ENCODE data around the gene KTN1. TPM values are rescaled to one million over a fixed set of nuclear protein-coding genes. Genes with fewer than 3 reads are reported as not detected.

The KTN1 gene
- total RNA-seq, 1 donor from 2014 or later, result 128 TPM

- H3K27me3 ChIP-seq (ENCODE audit: control insufficient read depth, insufficient read depth, low read length), result no peaks in the 10 kb centered on the region
- FAIRE-seq (no peak), DNase-seq (ENCODE audit: low read depth) (no peak)
- peaks cover 1% of the 10 kb centered on the region for H3K36me3 ChIP-seq (ENCODE audit: control insufficient read depth, insufficient read depth, low read length)
- no peak for TF ChIP-seq CTCF (IDR thresholded peaks at IDR 0.05; ENCODE audit: insufficient read depth, low read length, severe bottlenecking)
- no peak overlapping the region for H3K4me3 ChIP-seq (ENCODE audit: low read depth, low read length)
These were observed 66.1 kb downstream of the KTN1 start for GRCh38 chr14:55645845-55646832.

GRCh38 chr14:55650992-55651391 lies 71.0 kb downstream of the KTN1 start:
- no peak for DNase-seq (ENCODE audit: low read depth)
- Histone ChIP-seq H3K36me3 (ENCODE audit: control insufficient read depth, insufficient read depth, low read length) (peaks cover 6% of the 10 kb centered on the region), H3K27me3 (ENCODE audit: control insufficient read depth, insufficient read depth, low read length) (no peaks in the 10 kb centered on the region), H3K4me3 (ENCODE audit: low read depth, low read length) (no peak overlapping the region)
- no peak for FAIRE-seq
- TF ChIP-seq CTCF (IDR thresholded peaks at IDR 0.05; ENCODE audit: insufficient read depth, low read length, severe bottlenecking), result no peak

- no peak overlapping the region for H3K4me3 ChIP-seq (ENCODE audit: low read depth, low read length)
- no peak for TF ChIP-seq CTCF (IDR thresholded peaks at IDR 0.05; ENCODE audit: insufficient read depth, low read length, severe bottlenecking)
- peaks cover 6% of the 10 kb centered on the region for H3K36me3 ChIP-seq (ENCODE audit: control insufficient read depth, insufficient read depth, low read length)
- no peaks in the 10 kb centered on the region for H3K27me3 ChIP-seq (ENCODE audit: control insufficient read depth, insufficient read depth, low read length)
- DNase-seq (ENCODE audit: low read depth) (no peak), FAIRE-seq (no peak)
These were observed 74.2 kb downstream of the KTN1 start for GRCh38 chr14:55654243-55654642.

- peaks cover 5% of the 10 kb centered on the region for H3K36me3 ChIP-seq (ENCODE audit: control insufficient read depth, insufficient read depth, low read length)
- no peak overlapping the region for H3K4me3 ChIP-seq (ENCODE audit: low read depth, low read length)
- FAIRE-seq (no peak), DNase-seq (ENCODE audit: low read depth) (no peak)
- H3K27me3 ChIP-seq (ENCODE audit: control insufficient read depth, insufficient read depth, low read length), result no peaks in the 10 kb centered on the region
- no peak for TF ChIP-seq CTCF (IDR thresholded peaks at IDR 0.05; ENCODE audit: insufficient read depth, low read length, severe bottlenecking)
These were observed 81.0 kb downstream of the KTN1 start for GRCh38 chr14:55661029-55661428.

- Histone ChIP-seq H3K4me3 (ENCODE audit: low read depth, low read length) (no peak overlapping the region), H3K27me3 (ENCODE audit: control insufficient read depth, insufficient read depth, low read length) (no peaks in the 10 kb centered on the region), H3K36me3 (ENCODE audit: control insufficient read depth, insufficient read depth, low read length) (peaks cover 3% of the 10 kb centered on the region)
- no peak for TF ChIP-seq CTCF (IDR thresholded peaks at IDR 0.05; ENCODE audit: insufficient read depth, low read length, severe bottlenecking)
- DNase-seq (ENCODE audit: low read depth), result no peak
- no peak for FAIRE-seq
These were observed 82.7 kb downstream of the KTN1 start for GRCh38 chr14:55662752-55663151.
